Measurements from ENCODE around the gene MPDZ.

The MPDZ gene

GRCh38 chr9:13186091-13186490, 93.4 kb downstream of the MPDZ start:
- H3K36me3 ChIP-seq (ENCODE audit: insufficient read depth, low read length), result no peaks in the 10 kb centered on the region
- H3K9me3 ChIP-seq (ENCODE audit: insufficient read depth, low read length, severe bottlenecking), result no peaks in the 10 kb centered on the region
- ATAC-seq (ENCODE audit: insufficient read depth, low read depth), result no peak
- H4K20me1 ChIP-seq (ENCODE audit: insufficient read depth, low read length), result no peaks in the 10 kb centered on the region
- H2AFZ ChIP-seq (ENCODE audit: low read depth, low read length), result no peak overlapping the region
- no peak for DNase-seq
- H3K27me3 ChIP-seq (ENCODE audit: insufficient read depth, low read length, poor library complexity), result no peaks in the 10 kb centered on the region
- no peaks in the 10 kb centered on the region for H3K79me2 ChIP-seq (ENCODE audit: insufficient read depth, low read length)
- no peak overlapping the region for H3K27ac ChIP-seq (ENCODE audit: low read length)
- H3K4me1 ChIP-seq (ENCODE audit: insufficient read depth, low read length), result no peaks in the 10 kb centered on the region
- no peak for TF ChIP-seq CTCF (IDR thresholded peaks at IDR 0.05; ENCODE audit: borderline replicate concordance, extremely low read depth, low read length, poor library complexity, severe bottlenecking)
- no peak for TF ChIP-seq EZH2 (IDR thresholded peaks at IDR 0.05; ENCODE audit: borderline replicate concordance, low read depth, low read length, severe bottlenecking)
- no peak overlapping the region for H3K9ac ChIP-seq (ENCODE audit: low read depth, low read length)
- H3K4me3 ChIP-seq (ENCODE audit: low read depth in 1 of 2, low read length in 2 of 2), result no peak overlapping the region
- no peak overlapping the region for H3K4me2 ChIP-seq (ENCODE audit: insufficient read depth, low read length)

- no peak for ATAC-seq (ENCODE audit: insufficient read depth, low read depth)
- no peak overlapping the region for H2AFZ ChIP-seq (ENCODE audit: low read depth, low read length)
- H3K27ac ChIP-seq (ENCODE audit: low read length), result no peak overlapping the region
- H4K20me1 ChIP-seq (ENCODE audit: insufficient read depth, low read length), result no peaks in the 10 kb centered on the region
- H3K4me1 ChIP-seq (ENCODE audit: insufficient read depth, low read length), result no peaks in the 10 kb centered on the region
- H3K27me3 ChIP-seq (ENCODE audit: insufficient read depth, low read length, poor library complexity), result no peaks in the 10 kb centered on the region
- TF ChIP-seq CTCF (IDR thresholded peaks at IDR 0.05; ENCODE audit: borderline replicate concordance, extremely low read depth, low read length, poor library complexity, severe bottlenecking) (no peak), EZH2 (IDR thresholded peaks at IDR 0.05; ENCODE audit: borderline replicate concordance, low read depth, low read length, severe bottlenecking) (no peak)
- H3K9me3 ChIP-seq (ENCODE audit: insufficient read depth, low read length, severe bottlenecking), result no peaks in the 10 kb centered on the region
- no peak overlapping the region for H3K4me3 ChIP-seq (ENCODE audit: low read depth in 1 of 2, low read length in 2 of 2)
- H3K79me2 ChIP-seq (ENCODE audit: insufficient read depth, low read length), result no peaks in the 10 kb centered on the region
- H3K4me2 ChIP-seq (ENCODE audit: insufficient read depth, low read length), result no peak overlapping the region
- no peak for DNase-seq
- no peaks in the 10 kb centered on the region for H3K36me3 ChIP-seq (ENCODE audit: insufficient read depth, low read length)
- H3K9ac ChIP-seq (ENCODE audit: low read depth, low read length), result no peak overlapping the region
Measured at GRCh38 chr9:13181652-13182051, 97.8 kb downstream of the MPDZ start.

- Histone ChIP-seq H3K79me2 (ENCODE audit: insufficient read depth, low read length) (no peaks in the 10 kb centered on the region), H3K36me3 (ENCODE audit: insufficient read depth, low read length) (no peaks in the 10 kb centered on the region), H3K4me1 (ENCODE audit: insufficient read depth, low read length) (no peaks in the 10 kb centered on the region), H3K27me3 (ENCODE audit: insufficient read depth, low read length, poor library complexity) (no peaks in the 10 kb centered on the region), H3K4me2 (ENCODE audit: insufficient read depth, low read length) (no peak overlapping the region), H3K4me3 (ENCODE audit: low read depth in 1 of 2, low read length in 2 of 2) (no peak overlapping the region), H3K27ac (ENCODE audit: low read length) (no peak overlapping the region), H3K9me3 (ENCODE audit: insufficient read depth, low read length, severe bottlenecking) (no peaks in the 10 kb centered on the region), H4K20me1 (ENCODE audit: insufficient read depth, low read length) (no peaks in the 10 kb centered on the region), H3K9ac (ENCODE audit: low read depth, low read length) (no peak overlapping the region), H2AFZ (ENCODE audit: low read depth, low read length) (no peak overlapping the region)
- DNase-seq (no peak), ATAC-seq (ENCODE audit: insufficient read depth, low read depth) (no peak)
- TF ChIP-seq CTCF (IDR thresholded peaks at IDR 0.05; ENCODE audit: borderline replicate concordance, extremely low read depth, low read length, poor library complexity, severe bottlenecking) (no peak), EZH2 (IDR thresholded peaks at IDR 0.05; ENCODE audit: borderline replicate concordance, low read depth, low read length, severe bottlenecking) (no peak)
Measured at GRCh38 chr9:13179257-13179656, 100.2 kb downstream of the MPDZ start.

GRCh38 chr9:13175732-13176131, 103.8 kb downstream of the MPDZ start:
- ATAC-seq (ENCODE audit: insufficient read depth, low read depth), result no peak
- TF ChIP-seq CTCF (IDR thresholded peaks at IDR 0.05; ENCODE audit: borderline replicate concordance, extremely low read depth, low read length, poor library complexity, severe bottlenecking) (no peak), EZH2 (IDR thresholded peaks at IDR 0.05; ENCODE audit: borderline replicate concordance, low read depth, low read length, severe bottlenecking) (no peak)
- no peaks in the 10 kb centered on the region for H3K27me3 ChIP-seq (ENCODE audit: insufficient read depth, low read length, poor library complexity)
- H3K9ac ChIP-seq (ENCODE audit: low read depth, low read length), result no peak overlapping the region
- no peak for DNase-seq
- no peaks in the 10 kb centered on the region for H3K79me2 ChIP-seq (ENCODE audit: insufficient read depth, low read length)
- no peaks in the 10 kb centered on the region for H3K9me3 ChIP-seq (ENCODE audit: insufficient read depth, low read length, severe bottlenecking)
- no peak overlapping the region for H2AFZ ChIP-seq (ENCODE audit: low read depth, low read length)
- H3K27ac ChIP-seq (ENCODE audit: low read length), result no peak overlapping the region
- H4K20me1 ChIP-seq (ENCODE audit: insufficient read depth, low read length), result no peaks in the 10 kb centered on the region
- no peaks in the 10 kb centered on the region for H3K4me1 ChIP-seq (ENCODE audit: insufficient read depth, low read length)
- H3K4me3 ChIP-seq (ENCODE audit: low read depth in 1 of 2, low read length in 2 of 2), result no peak overlapping the region
- no peaks in the 10 kb centered on the region for H3K36me3 ChIP-seq (ENCODE audit: insufficient read depth, low read length)
- no peak overlapping the region for H3K4me2 ChIP-seq (ENCODE audit: insufficient read depth, low read length)
